Ascending aorta (tissue), 2 donors: ENCODE data around the gene CYP26A1. TPM values are rescaled to one million over a fixed set of nuclear protein-coding genes. Genes with fewer than 3 reads are reported as not detected.

Experiments used
- DNase-seq, 2 donors: peaks; one replicate each; pipeline ENCODE4 v3.0.0-alpha.2; 2019; ENCODE audit warnings: low spot score in 2 of 2
- H3K27ac ChIP-seq, 2 donors: fragments of 200-600 bp; sonication (generic); one replicate each; pipeline ENCODE4 v1.5.1; 2016 to 2017; ENCODE audit warnings: mild to moderate bottlenecking in 1 of 2
- H3K27me3 ChIP-seq: fragments of 200-600 bp; sonication (generic); one replicate; pipeline ENCODE4 v1.5.1; 2017
- H3K36me3 ChIP-seq, 2 donors: fragments of 200-600 bp; sonication (generic); one replicate each; pipeline ENCODE4 v1.5.1; 2016
- H3K4me1 ChIP-seq, 2 donors: fragments of 200-600 bp; sonication (generic); one replicate each; pipeline ENCODE4 v1.5.1; 2016 to 2017; ENCODE audit warnings: mild to moderate bottlenecking in 1 of 2
- H3K4me3 ChIP-seq, 2 donors: fragments of 200-600 bp; sonication (generic); one replicate each; pipeline ENCODE4 v1.5.1; 2016 to 2017; ENCODE audit warnings: mild to moderate bottlenecking in 1 of 2
- H3K9me3 ChIP-seq, 2 donors: fragments of 200-600 bp; sonication (generic); one replicate each; pipeline ENCODE4 v1.5.1; 2016
- intact Hi-C: fragments of 100-400 bp; cut with DNase I; formaldehyde crosslinking; loops from one replicate; pipeline ENCODE4 v1.15.1; 2023
- total RNA-seq: library from RNA; depleted of rRNA; stranded (reverse); fragments of >200 nt; gene quantifications from one replicate; pipeline ENCODE4 v1.1.0, GENCODE V29; 2016
- TF ChIP-seq, protein P1 (sequence below), 3 experiments: fragments of 200-600 bp in 2 of 3; fragments of 450-650 bp in 1 of 3; sonication (generic) in 2 of 3; IDR thresholded peaks; one replicate each; pipeline ENCODE4 v1.5.1; 2016 to 2019; ENCODE audit warnings: antibody characterized with exemption in 3 of 3, mild to moderate bottlenecking in 1 of 3, moderate library complexity in 1 of 3

Gene CYP26A1
- total RNA-seq, 1 donor from 2014 or later, result not detected

GRCh38 chr10:93103953-93104352 is 30.3 kb downstream of the CYP26A1 start:
- no peaks in the 10 kb centered on the region for H3K4me1 ChIP-seq
- intact Hi-C loops, result no loop called here
- TF ChIP-seq, protein P1, sequence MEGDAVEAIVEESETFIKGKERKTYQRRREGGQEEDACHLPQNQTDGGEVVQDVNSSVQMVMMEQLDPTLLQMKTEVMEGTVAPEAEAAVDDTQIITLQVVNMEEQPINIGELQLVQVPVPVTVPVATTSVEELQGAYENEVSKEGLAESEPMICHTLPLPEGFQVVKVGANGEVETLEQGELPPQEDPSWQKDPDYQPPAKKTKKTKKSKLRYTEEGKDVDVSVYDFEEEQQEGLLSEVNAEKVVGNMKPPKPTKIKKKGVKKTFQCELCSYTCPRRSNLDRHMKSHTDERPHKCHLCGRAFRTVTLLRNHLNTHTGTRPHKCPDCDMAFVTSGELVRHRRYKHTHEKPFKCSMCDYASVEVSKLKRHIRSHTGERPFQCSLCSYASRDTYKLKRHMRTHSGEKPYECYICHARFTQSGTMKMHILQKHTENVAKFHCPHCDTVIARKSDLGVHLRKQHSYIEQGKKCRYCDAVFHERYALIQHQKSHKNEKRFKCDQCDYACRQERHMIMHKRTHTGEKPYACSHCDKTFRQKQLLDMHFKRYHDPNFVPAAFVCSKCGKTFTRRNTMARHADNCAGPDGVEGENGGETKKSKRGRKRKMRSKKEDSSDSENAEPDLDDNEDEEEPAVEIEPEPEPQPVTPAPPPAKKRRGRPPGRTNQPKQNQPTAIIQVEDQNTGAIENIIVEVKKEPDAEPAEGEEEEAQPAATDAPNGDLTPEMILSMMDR (IDR thresholded peaks at IDR 0.05), result no peak
- no peak for DNase-seq
- no peak overlapping the region for H3K4me3 ChIP-seq
- H3K36me3 ChIP-seq, result no peaks in the 10 kb centered on the region
- no peaks in the 10 kb centered on the region for H3K27me3 ChIP-seq
- H3K27ac ChIP-seq, result no peak overlapping the region
- peaks cover 0 to 5% of the 10 kb centered on the region in 2 donors for H3K9me3 ChIP-seq

GRCh38 chr10:93106631-93107072 is 33.0 kb downstream of the CYP26A1 start:
- DNase-seq, result no peak
- intact Hi-C loops, result no loop called here
- TF ChIP-seq, protein P1 (IDR thresholded peaks at IDR 0.05), result no peak

DNA sequence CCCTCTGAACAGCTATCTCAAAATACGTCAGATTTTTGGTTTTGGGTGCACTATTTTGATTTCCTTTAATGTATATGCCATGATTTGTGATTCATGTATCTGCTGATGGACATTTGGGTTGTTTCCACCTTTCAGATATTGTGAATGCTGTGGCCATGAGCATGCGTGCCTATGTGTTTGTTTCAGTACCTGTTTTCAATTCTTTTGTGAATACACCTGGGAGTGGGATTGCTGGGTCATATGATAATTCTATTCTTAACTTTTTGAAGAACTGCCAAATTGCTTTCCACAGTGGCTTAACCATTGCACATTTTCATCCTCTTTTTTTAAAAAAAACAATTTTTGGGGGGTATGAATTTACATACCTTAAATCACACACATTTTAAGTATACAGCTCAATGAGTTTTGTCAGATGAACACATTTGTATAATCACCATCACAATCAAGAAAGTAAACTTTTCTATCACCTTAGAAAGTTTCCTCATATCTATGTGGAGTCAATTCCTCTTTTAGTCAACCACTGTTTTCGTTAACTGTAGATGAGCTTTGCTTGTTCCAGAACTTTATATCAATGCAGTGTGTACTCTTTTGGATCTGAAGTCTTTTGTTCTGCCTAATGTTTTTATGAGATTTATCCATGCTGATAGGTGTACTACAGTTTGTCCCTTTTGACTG is 36.9 kb downstream of the CYP26A1 start:
- no peaks in the 10 kb centered on the region for H3K27me3 ChIP-seq
- no peak overlapping the region for H3K27ac ChIP-seq
- no peaks in the 10 kb centered on the region for H3K36me3 ChIP-seq
- TF ChIP-seq, protein P1 (IDR thresholded peaks at IDR 0.05), result no peak
- no peak for DNase-seq
- H3K9me3 ChIP-seq, result no peaks in the 10 kb centered on the region
- no peak overlapping the region for H3K4me3 ChIP-seq
- intact Hi-C loops, result no loop called here
- no peaks in the 10 kb centered on the region for H3K4me1 ChIP-seq

More at GRCh38 chr10:93106631-93107072, 33.0 kb downstream of the CYP26A1 start:
- Histone ChIP-seq H3K4me1 (no peaks in the 10 kb centered on the region), H3K36me3 (no peaks in the 10 kb centered on the region), H3K27ac (no peak overlapping the region), H3K27me3 (no peaks in the 10 kb centered on the region), H3K4me3 (no peak overlapping the region), H3K9me3 (peaks cover 0 to 5% of the 10 kb centered on the region in 2 donors)

- Histone ChIP-seq H3K27me3 (no peaks in the 10 kb centered on the region), H3K4me1 (no peaks in the 10 kb centered on the region), H3K4me3 (no peak overlapping the region), H3K36me3 (no peaks in the 10 kb centered on the region), H3K27ac (no peak overlapping the region), H3K9me3 (no peaks in the 10 kb centered on the region)
- TF ChIP-seq, protein P1 (IDR thresholded peaks at IDR 0.05), result no peak
- no peak for DNase-seq
- intact Hi-C loops, result no loop called here
Measured at GRCh38 chr10:93113042-93113441, 39.3 kb downstream of the CYP26A1 start.

DNA sequence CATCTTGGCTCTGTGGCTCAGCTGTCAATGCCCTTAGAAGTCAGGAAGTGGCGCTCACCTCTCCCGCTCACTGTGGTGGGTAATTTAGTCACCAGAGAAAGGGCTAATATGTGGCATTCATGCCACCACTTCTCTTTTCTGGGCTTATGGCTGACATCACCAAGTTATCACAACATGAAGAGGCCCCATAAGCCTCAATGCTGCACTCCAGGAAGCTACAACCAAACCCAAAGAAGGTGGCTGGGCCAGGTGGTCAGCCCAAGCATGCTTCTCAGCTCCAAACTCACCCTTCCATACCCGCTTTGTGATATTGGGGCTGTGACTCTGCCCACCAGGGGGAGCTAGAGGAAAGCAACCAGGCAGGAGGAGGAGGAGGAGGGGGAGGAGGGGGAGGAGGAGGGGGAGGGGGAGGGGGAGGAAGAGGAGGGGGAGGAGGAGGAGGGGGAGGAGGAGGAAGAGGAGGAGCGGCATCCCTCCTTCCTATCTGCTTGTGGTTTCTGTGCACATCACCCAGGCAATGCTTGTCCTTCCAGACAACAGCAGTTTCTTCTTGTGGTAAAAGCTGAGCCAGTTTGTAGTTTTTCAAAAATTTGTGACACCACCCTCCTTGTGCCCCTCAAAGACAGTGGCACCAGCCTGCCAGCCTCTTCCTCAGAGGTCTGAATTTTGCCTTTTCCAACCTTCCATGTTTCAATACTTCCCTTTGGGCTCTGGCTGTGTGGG is 42.1 kb downstream of the CYP26A1 start:
- DNase-seq, result peak in 1 of 2 donors; percentile 74
- Histone ChIP-seq H3K4me3 (no peak overlapping the region), H3K36me3 (no peaks in the 10 kb centered on the region), H3K27ac (no peak overlapping the region), H3K9me3 (no peaks in the 10 kb centered on the region), H3K4me1 (no peaks in the 10 kb centered on the region), H3K27me3 (no peaks in the 10 kb centered on the region)
- TF ChIP-seq, protein P1 (IDR thresholded peaks at IDR 0.05), result peak; percentile 17 to 51 (median 18)
- intact Hi-C loops, result no loop called here
